ENCODE measurements around the gene LAMA1. TPM values are rescaled to one million over a fixed set of nuclear protein-coding genes. Genes with fewer than 3 reads are reported as not detected.

The LAMA1 gene
- total RNA-seq, 1 donor from 2014 or later: not detected

DNA sequence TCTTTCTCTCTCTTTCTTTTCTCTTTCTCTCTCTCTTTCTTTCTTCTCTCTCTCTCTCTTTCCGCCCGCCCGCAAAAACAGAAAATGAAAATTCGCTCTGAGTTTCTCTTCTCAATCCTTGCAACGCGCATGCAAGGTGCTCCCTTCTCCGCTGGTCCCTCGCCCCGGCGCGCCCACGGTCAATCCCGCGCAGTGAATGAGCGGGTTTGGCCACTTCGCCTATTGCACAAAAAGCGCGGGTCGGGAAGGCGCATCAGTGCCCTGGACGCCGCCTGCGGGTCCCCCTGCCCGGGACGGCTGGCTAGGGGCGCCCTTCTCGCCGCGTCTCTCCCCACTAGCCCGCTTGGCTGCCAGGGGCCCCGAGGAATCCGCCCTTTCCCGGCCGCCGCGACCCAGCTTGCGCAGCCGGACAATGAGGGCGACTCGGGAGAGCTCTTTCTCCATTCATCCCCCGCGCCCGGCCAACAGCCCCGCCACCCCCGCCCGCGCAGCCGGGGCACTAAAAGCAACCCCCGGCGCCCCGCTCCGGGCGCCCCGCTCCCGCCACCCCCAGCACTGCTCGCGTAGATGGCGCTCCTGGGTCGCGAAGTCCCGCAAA lies 706 bp downstream of the LAMA1 start:
- H3K27ac ChIP-seq: no peak overlapping the region
- peaks cover 12% of the 10 kb centered on the region for H3K27me3 ChIP-seq
- TF ChIP-seq, protein P1, sequence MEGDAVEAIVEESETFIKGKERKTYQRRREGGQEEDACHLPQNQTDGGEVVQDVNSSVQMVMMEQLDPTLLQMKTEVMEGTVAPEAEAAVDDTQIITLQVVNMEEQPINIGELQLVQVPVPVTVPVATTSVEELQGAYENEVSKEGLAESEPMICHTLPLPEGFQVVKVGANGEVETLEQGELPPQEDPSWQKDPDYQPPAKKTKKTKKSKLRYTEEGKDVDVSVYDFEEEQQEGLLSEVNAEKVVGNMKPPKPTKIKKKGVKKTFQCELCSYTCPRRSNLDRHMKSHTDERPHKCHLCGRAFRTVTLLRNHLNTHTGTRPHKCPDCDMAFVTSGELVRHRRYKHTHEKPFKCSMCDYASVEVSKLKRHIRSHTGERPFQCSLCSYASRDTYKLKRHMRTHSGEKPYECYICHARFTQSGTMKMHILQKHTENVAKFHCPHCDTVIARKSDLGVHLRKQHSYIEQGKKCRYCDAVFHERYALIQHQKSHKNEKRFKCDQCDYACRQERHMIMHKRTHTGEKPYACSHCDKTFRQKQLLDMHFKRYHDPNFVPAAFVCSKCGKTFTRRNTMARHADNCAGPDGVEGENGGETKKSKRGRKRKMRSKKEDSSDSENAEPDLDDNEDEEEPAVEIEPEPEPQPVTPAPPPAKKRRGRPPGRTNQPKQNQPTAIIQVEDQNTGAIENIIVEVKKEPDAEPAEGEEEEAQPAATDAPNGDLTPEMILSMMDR (IDR thresholded peaks at IDR 0.05): no peak
- H3K4me3 ChIP-seq: peak overlapping the region; percentile 52 to 67
- H3K4me1 ChIP-seq: peaks cover 14 to 18% of the 10 kb centered on the region in 2 donors
- intact Hi-C loops (cut with DNase I): loop anchor here (10.0 kb wide), 1 partner anchor 52 kb away; no protein-coding TSS in a partner anchor
- DNase-seq (ENCODE audit: low spot score in 2 of 2): no peak
- H3K9me3 ChIP-seq: no peaks in the 10 kb centered on the region
- H3K36me3 ChIP-seq: no peaks in the 10 kb centered on the region

DNA sequence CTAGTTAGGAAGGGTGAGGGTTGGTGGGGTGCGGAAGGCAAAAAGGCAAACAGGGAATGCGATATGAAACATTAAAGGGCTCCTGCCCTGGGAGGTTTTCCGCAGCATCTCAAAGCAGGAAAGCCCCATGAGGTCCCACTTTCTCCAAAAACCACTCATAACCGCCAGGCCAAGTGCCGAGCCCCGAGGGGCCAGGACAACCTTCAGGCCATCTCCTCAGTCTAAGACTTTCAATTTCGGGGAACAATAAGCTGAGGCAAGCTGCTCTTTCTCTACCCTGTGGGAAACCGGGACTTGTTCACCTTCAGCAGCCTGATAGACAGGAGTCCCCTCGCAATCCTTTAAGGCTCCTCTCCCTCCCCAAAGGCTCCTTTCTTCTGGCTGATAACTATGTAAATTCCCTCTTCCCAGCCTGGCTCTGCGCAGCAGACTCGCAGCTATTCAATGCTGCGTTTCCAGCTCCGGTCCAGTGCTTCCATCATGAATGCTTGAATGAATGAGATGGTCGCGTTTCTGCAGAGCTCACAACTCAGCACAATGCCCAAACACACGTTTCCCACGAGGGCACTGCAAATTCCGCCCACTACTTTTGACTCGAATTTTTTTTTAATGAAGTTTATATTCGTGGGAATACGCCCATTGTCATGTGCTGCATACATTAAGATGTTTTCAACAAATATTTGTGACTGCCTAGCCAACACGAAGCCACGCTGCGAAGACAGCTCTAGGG lies 1.4 kb downstream of the LAMA1 start:
- intact Hi-C loops (cut with DNase I): loop anchor here (10.0 kb wide), 1 partner anchor 51 kb away; no protein-coding TSS in a partner anchor
- no peaks in the 10 kb centered on the region for H3K9me3 ChIP-seq
- no peaks in the 10 kb centered on the region for H3K36me3 ChIP-seq
- H3K4me1 ChIP-seq: peaks cover 14 to 18% of the 10 kb centered on the region in 2 donors
- peaks cover 12% of the 10 kb centered on the region for H3K27me3 ChIP-seq
- TF ChIP-seq, protein P1 (IDR thresholded peaks at IDR 0.05): no peak
- peak overlapping the region; percentile 52 to 67 for H3K4me3 ChIP-seq
- H3K27ac ChIP-seq: no peak overlapping the region
- no peak for DNase-seq (ENCODE audit: low spot score in 2 of 2)

DNA sequence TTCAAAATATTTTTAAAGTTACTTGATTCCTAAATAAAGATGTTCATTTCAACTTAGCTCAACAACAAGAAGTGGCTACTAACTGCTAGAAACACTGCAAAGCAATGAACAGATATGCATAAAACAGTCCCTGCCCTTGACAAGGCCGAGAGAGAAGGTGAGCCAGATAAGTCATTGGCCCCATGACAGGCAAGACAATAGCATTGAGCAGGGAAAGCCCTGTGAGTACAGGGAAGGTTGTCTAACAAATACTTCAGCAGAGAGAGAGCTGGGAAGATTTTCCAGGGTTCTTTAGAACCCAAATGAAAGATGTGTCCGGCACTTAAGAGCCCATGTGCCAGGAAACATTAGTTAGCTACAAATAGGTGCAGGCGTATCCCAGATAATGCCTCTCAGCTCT lies 4.7 kb downstream of the LAMA1 start:
- no peak for DNase-seq (ENCODE audit: low spot score in 2 of 2)
- H3K27me3 ChIP-seq: peaks cover 12% of the 10 kb centered on the region
- H3K9me3 ChIP-seq: no peaks in the 10 kb centered on the region
- TF ChIP-seq, protein P1 (IDR thresholded peaks at IDR 0.05): no peak
- H3K27ac ChIP-seq: no peak overlapping the region
- intact Hi-C loops (cut with DNase I): loop anchor here (10.0 kb wide), 1 partner anchor 48 kb away; no protein-coding TSS in a partner anchor
- H3K4me1 ChIP-seq: peaks cover 14 to 18% of the 10 kb centered on the region in 2 donors
- no peak overlapping the region for H3K4me3 ChIP-seq
- no peaks in the 10 kb centered on the region for H3K36me3 ChIP-seq

DNA sequence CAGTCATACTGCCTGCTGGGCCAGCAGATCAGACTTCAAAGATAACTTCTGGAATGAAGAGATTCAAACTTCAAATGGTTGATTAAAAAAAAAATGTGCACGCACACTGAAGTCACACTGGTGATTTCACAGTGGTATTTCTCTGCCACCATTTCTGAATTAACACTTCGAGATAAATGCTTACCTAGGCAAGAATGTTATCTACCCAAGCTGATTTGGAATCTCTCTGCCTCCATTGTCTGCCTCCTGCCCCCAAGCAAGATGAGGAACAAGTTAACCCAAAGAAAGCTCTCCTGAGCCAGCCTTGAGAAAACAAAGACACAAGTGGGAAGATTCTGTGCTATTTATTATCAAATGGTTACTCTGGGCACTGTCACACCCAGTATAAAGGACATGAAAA lies 6.5 kb downstream of the LAMA1 start:
- H3K27me3 ChIP-seq: peaks cover 3% of the 10 kb centered on the region
- TF ChIP-seq, protein P1 (IDR thresholded peaks at IDR 0.05): no peak
- no peak overlapping the region for H3K4me3 ChIP-seq
- DNase-seq (ENCODE audit: low spot score in 2 of 2): no peak
- intact Hi-C loops (cut with DNase I): loop anchor here (10.0 kb wide), 1 partner anchor 46 kb away; no protein-coding TSS in a partner anchor
- H3K27ac ChIP-seq: no peak overlapping the region
- H3K36me3 ChIP-seq: no peaks in the 10 kb centered on the region
- no peaks in the 10 kb centered on the region for H3K9me3 ChIP-seq
- peaks cover 2 to 5% of the 10 kb centered on the region in 2 donors for H3K4me1 ChIP-seq

DNA sequence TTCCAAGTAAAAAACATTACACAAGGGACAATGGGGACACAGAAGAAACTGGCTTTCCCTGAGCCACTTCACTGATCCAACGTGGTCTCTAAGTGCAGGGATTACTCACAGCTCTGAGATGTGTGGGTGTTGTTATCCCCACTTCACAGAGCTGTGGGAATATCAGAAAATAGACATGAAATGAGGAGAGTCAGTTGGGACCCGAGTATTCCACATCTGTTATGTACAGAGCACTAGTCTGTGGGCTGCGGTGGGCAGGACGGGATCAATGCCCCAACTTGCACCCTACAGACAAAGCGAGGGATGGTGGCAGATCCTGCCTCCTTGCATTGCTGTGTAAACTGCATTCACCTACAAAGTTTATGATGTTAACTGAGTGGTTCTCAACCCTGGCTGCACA lies 11.7 kb downstream of the LAMA1 start:
- no peak for DNase-seq (ENCODE audit: low spot score in 2 of 2)
- Histone ChIP-seq H3K36me3 (no peaks in the 10 kb centered on the region), H3K9me3 (no peaks in the 10 kb centered on the region), H3K27me3 (no peaks in the 10 kb centered on the region), H3K4me3 (no peak overlapping the region), H3K4me1 (no peaks in the 10 kb centered on the region), H3K27ac (no peak overlapping the region)
- intact Hi-C loops (cut with DNase I): loop anchor here (10.0 kb wide), 1 partner anchor 61 kb away; no protein-coding TSS in a partner anchor
- TF ChIP-seq, protein P1 (IDR thresholded peaks at IDR 0.05): no peak

All from ascending aorta (tissue), 2 donors.